GM19438 (cell line): ENCODE results near the gene COMTD1.
"Not testable (repeated sequence)": the region's sequence is repeated elsewhere in the genome, so short reads cannot be mapped to it uniquely, and the experiment has no call there.

Source experiments
- ATAC-seq: cut with Tn5 transposase; IDR thresholded peaks from one replicate; pipeline ENCODE4 v1.9.1; 2021; ENCODE audit warnings: low read depth; ENCODE audit not compliant: unreplicated experiment

COMTD1 gene

DNA sequence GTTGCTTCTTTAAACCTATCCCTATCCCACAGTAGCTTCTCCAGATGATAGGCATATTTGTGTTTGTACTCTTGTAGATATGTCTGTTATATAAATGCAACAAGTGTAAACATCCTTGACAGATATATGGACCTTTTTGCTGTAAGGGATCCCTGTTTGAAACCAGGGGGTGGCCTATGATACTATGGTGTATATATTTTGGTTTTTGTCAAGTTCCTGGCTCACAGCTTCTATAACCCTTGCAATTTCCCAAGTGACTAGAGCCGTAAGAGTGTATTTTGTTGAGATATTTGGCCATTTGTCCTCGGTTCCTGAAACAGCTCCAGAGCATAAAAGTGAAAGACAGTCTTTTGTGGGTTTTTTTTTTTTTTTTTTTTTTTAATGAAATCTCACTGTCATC, 9.7 kb downstream of the COMTD1 start:
- no peak for ATAC-seq

DNA sequence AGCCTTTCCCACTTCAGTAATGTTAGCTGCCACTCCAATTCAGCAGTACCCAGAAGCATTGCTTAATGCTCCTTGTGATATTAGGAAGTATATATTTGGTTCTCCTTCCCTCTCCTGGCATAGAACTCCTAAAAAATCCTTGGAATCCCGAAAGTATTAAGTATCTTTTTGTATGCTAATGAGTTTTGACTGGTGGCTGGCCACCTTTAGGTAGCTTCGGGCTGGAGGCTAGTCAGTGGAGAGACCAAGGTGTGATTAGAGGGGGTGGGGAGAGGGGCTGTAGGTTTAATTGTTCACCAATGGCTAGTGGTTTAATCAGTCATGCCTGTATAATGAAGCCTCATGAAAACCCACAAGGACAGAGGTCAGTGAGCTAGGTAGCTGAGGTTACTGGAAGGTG, 12.2 kb downstream of the COMTD1 start:
- no peak for ATAC-seq

DNA sequence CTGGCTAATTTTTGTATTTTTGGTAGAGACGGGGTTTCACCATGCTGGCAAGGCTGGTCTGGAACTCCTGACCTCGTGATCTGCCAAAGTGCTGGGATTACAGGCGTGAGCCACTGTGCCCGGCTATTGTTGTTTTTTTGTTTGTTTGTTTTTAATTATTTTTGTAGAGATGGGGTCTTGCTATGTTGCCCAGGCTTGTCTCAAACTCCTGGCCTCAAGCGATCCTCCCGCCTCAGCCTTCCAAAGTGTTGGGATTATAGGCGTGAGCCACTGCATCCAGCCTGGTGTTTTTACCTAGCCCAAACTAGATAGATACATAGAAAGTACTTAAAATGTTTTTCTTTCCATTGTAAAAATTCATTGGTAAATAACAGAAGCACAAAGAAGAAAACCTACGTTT, 14.3 kb downstream of the COMTD1 start:
- not testable (repeated sequence) for ATAC-seq

DNA sequence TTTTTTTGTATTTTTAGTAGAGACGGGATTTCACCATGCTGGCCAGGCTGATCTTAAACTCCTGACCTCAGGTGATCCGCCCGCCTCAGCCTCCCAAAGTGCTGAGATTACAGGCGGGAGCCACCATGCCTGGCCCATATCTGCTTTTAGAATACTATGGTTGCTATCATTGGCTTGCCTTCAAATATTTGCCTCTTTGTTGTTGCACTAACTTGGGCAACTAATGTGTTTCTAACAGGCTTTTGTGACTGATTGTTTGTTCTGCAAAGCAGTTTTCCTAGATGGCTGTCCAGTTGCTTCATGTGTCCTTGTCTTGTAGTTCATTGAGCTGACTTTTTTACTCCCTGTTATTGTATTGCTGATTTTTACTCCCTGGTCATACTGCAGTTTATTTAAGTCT, 15.5 kb downstream of the COMTD1 start:
- no peak for ATAC-seq

DNA sequence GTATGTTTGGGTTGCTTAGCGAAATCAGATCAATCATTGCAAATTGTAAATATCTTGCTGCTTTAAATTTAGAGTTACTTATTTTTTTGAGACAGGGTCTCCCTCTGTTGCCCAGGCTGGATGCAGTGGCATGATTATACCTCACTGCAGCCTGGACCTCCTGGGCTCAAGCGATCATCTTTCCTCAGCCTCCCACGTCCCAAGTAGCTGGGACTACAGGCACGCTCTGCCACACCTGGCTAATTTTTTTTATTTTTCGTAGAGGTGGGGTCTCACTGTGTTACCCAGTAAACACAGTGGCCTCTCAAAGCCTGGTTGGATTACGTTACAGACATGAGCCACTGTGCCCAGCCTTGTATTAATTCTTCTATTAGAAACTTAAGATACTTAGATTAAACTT, 23.4 kb downstream of the COMTD1 start:
- no peak for ATAC-seq

DNA sequence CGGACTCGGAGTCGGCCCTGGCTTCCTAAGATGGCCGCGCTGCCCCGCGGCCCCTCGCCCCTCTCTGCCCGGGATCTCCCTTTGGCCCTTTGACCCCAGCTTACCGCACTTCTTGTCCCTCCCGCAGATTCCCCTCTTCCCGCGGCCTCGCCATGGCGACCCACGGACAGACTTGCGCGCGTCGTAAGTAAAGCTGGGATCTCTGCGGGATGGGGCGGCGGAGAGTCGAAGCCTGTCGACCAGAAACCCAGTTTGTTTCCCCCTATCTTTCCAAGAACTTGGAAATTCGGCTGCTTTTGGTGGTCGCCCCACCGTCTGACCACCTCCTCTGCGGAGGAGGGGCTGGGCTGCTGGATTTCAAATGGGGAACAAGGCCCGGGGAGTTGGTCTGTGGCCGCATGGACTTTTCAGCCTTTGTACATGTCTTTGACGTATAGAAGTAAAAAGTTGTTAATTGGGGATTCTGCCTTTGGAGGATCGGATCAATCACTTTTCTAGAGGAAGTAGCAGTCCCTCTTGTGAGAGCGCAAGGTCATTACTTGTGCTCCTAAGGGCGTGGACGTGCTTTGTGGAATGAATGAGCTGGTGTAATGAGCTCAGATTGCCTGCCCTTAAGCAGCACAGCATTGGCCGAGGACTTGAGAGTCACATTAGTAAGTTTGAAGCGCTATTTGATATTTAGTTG, 24.6 kb downstream of the COMTD1 start:
- ATAC-seq = no peak

DNA sequence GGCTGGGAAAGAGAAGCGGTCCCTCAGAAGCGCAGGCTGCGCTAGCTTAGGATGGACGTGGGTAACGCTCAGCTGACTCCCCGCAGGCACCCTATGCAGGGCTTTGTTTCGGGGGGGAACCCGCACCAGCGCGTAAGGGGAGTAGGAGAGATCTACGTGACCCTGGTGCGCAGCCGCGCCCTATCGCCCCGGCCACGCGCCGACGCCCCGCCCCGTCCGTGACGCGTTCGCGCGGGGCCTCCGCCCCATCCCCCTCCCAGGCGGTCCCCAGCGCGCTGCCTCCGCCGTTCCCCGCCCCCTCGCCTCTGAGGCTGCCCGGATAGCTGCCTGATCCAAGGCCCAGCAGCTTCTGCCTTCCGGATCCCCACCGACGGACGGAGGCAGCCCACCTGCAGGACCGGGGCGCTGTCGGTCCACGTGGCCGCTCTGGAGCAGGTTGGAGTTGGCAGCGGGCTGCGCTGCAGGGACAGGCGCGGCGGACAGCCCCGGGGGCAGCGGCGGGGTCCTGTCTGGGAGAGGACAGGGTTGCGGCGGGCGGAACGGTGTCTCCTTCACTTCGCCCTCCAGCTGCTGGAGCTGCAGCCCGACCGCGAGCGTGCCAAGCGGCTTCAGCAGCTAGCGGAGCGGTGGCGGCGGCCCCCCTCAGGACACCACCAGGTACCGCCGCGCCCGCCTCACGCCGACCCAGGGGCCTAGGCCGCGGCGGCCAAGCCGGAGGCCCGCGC, 25.3 kb downstream of the COMTD1 start, which contains the start of gene VDAC2:
Gene VDAC2 (plus strand): TSS at position 515 of the 725 bp plus-strand sequence. CDS start 363 bp downstream, outside the sequence.
- ATAC-seq = peak; percentile 82

DNA sequence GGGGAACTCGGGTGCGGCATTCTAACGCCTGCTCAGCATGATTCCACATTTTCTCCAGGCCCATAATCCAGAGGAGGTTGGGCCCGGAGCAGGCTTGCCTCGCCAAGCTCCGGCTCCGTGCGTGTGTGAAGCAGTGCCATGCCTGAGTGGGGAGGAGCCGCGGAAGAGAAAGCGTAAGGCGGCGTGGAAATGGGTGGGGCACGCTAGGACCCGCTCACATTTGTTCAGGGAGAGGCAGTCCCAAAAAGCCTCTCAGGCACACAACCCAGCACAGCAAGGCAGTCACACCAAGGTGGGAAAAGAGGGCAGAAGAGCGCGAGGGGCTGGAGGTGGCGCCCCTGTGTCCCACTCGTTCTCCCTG, 25.9 kb downstream of the COMTD1 start:
- ATAC-seq = peak; percentile 57

DNA sequence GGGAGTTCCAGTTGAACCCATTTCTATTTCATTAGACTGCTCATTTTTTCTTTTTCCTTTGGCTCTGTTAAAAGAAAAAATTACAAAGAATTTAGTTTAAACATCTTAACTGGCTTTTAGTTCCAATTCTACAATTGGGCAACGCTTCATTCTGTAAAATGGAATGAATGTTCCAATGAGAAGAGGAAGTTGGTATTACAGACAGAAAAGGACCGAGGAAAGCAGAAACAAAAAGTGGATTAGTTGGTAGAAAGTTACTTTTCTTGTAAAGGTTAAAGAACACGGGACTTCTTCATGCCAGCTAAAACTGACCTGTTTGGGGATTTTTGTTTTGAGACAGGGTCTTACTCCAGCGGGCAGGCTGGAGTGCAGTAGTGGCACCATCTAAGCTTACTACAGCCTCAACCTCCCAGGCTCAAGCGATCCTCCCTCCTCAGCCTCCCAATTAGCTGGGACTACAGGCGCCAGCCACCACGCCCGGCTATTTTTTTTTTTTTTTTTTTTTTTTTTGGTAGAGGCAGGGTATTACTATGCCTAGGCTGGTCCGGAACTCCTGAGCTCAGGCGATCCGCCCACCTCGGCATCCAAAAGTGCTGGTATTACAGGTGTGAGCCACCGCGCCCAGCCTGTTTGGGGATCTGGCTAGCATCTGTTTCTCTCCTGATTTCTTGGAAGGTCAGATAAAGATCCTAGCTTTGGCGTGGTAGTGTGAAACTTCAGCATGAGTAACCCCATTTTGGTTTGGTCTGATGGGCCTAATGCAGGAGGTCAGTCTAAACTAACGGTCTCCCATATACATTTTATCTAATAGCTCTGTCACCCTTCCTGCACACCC, 26.5 kb downstream of the COMTD1 start:
- no peak for ATAC-seq

DNA sequence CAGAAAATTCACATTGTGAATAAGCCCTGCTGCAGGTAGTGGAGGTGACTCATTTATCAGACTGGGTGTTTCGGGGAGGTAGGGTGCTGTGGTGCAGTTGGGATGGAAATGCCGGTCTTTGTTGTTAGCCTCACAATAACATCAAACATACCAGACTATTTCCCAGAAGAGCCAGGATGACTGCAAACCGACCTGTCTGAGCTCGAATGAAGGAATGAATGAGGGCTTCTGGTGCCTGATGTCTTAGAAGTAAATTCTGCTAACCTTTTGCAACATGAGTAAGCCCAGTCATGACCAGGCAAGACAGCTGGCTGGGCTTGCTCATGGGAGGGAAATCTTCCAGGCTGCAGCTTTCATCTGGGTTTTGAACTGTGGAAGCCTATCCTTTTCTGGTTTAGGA, 27.6 kb downstream of the COMTD1 start:
- no peak for ATAC-seq

DNA sequence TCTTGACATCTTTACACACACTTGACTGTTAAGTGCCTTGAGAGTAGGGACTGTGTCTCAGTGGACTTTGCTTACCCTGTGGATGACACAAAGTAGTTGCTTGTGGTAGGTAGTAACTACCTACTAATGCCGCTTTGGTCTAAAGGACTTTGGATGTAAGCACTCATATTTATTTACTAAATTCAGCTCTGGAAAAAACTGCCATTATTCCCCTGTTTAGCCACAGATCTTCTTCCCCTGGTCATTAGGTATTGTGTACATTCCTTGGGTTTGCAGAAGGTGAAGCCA, 28.0 kb downstream of the COMTD1 start:
- no peak for ATAC-seq

DNA sequence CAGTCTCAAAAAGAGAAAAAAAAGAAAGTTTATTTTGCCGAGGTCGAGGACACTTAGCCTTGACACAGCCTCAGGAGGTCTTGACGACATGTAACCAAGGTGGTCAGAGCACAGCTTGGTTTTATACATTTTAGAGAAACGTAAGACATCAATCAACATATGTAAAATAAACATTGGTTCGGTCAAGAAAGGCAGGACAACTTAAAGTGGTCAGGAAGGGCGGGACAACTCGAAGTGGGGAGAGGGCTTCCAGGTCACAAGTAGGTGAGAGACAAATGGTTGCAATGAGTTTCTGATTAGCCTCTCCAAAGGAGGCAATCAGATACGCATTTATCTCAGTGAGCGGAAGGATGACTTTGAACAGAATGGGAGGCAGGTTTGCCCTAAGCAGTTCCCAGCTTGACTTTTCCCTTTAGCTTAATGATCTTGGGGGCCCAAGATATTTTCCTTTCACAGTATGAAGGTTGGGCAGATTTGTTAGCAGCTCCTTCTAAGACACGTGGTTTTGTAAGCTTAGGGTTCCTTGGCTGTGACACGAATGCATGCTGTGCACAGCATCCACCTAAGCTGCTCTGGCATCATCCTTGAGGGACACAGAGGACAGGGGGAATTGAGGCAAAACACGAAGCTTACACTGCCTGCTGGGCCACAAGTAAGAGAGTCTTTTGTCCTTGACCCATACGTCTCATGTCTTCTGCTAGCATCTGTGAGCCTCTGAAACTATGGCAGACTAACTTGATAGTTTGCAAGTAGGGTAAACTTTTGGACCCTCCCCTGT, 28.5 kb downstream of the COMTD1 start:
- ATAC-seq = no peak

DNA sequence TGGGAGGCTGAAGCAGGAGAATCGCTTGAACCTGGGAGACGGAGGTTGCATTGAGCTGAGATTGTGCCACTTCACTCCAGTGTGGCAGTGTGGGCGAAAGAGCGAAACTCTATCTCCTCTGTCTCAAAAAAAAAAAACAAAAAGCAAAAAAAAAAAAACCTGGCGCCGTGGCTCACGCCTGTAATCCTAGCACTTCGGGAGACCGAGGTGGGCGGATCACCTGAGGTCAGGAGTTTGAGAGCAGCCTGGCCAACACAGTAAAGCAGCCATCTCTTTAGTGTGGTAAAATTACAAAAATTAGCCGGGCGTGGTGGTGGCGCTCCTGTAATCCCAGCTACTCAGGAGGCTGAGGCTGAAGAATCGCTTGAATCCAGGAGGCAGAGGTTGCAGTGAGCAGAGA, 29.1 kb downstream of the COMTD1 start:
- ATAC-seq = not testable (repeated sequence)

DNA sequence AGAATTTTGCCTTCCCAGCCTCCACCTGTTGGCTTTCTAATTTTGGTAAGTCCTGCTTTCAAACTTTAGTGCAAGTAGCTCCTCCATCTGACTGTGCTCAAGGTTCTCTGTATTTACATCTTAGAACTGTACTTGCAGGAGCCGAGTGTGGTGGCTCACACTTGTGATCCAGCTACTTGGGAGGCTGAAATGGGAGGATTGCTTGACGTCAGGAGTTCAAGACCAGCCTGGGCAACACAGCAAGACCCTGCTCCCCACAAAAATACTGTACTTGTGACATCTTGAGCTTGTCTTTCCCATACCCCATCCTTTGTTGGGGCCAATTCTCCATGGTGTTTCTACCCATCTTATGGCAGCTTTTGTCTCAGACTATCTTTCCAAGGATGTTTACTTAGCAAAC, 29.8 kb downstream of the COMTD1 start:
- ATAC-seq = no peak

DNA sequence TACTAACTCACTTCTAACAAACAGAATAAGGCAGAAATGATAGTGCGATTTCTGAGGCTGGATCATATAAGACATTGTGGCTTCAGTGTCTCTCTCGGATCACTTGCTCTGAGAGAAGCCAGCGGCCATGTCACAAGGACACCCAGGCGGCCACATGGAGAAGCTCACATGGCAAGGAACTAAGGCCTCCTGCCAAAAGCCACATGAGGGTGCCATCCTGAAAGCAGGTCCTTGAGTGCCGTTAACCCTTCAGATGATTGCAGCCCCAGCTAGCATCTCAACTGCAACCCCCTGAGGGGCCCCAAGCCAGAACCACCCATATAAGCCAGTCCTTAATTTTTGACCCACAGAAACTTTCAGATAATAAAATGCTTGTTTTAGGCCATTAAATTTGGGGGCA, 32.0 kb downstream of the COMTD1 start:
- no peak for ATAC-seq

DNA sequence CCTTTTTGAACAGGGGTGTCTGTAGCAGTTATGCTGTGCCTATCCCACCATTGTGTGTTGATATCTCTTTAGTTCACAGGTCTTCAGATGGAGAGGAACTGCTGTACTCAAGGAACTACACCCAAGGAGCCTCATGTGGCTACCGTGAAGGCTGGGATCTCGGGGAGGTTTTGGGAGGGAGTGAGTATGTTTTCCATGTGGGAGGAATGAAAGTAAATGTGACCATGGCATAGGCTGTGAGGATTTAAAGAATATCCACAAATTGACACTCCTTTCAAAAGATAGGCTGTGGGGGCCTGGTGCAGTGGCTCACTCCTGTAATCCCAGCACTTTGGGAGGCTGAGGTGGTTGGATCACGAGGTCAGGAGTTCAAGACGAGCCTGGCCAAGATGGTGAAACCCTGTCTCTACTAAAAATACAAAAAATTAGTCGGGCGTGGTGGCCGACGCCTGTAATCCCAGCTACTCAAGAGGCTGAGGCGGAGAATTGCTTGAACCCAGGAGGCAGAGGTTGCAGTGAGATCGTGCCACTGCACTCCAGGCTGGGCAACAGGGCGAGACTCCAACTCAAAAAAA, 32.6 kb downstream of the COMTD1 start:
- ATAC-seq = not testable (repeated sequence)

DNA sequence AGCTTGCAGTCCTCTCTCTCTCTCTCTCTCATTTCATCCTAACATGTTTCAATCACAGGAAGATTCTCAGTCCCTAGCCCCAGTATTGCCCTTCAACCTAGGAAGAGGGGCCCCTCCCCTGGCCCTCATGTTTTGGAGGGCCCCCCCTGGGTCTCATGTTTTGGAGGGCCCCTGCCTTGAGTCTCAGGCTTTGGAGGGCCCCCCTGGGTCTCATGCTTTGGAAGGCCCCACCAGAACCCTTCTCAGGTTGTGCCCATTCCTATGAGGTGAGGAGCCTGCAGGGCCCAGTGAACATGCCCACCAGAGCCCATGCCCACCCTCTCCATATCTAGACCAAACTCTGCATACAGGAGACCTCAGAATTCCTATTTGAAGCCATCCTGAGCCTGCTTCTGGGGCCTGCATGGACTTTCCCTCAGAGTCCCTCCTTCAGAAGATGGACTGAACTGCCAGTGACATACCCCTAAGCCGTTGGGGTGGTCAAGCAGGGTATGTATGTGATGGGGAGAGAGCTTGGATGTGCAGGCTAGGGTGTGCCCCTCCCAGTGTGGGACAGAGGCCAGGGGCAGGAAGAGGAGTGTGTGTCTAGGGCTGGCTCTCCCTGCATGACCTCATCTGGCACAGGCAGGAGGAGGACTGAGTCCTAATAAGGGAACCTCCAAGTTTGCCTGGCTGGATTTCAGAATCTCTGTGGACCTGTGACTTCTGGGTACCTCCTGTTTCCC, 33.3 kb downstream of the COMTD1 start:
- ATAC-seq = no peak

DNA sequence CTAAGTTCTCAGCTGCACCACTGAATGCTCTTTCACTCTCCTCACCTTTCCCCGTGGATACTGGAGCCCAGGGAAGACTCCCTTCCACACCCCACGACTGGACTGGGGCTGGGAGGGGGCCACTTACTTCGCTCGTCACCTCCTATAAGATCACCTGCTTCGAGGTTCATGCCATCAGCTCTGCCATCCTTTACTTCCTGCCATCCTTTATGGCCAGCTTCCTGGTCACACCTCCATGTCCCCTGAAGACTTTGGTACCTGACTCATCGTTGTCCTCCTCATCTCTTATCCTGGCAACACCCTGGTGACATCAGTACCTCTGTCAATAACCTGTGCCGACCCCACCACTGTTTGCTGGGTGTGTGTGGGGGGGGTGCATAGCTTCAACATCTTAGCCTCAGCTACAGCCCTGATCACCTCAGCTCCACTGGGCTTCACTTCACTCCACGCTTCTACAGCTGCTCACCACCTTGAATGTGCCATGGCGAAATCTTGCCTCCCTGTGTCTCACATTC, 33.9 kb downstream of the COMTD1 start:
- no peak for ATAC-seq

DNA sequence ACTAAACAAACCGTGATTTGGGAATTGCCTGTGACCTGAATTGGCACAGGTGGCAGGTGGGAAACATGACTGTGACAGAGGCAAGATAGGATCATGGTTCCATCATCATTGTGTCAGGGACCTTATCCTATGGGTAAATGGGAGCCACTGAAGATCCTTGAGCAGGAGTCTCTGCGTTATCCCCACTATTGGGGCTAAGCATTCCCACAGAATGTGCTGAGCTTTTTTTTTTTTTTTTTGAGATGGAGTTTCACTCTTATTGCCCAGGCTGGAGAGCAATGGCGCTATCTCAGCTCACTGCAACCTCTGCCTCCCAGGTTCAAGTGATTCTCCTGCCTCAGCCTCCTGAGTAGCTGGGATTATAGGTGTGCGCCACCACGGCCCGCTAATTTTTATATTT, 35.8 kb downstream of the COMTD1 start:
- ATAC-seq = not testable (repeated sequence)

DNA sequence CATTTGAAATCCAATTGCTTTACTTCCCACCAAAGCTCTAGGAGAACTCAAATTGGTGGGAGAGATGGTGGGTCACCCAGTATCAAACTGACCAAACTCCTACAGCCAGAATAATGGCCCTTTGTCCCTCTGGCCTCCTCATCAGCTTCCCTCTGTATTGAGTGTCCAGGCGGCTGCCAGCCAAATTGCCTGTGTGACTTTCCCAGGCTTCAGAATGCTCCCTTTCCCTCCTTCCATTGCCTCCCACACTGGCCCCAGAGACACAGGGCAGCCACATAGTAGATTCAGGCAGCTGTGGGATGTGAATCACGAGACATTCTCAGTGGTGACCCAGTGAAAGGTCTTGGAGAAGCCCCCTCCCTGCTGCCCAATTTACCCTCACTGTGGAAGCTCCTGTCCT, 37.9 kb downstream of the COMTD1 start:
- no peak for ATAC-seq
